HepG2 (cell line): ENCODE results near the gene VPS13C. TPM values are rescaled to one million over a fixed set of nuclear protein-coding genes. Genes with fewer than 3 reads are reported as not detected.

ENCODE experiments used
- ATAC-seq: fragments of 200-7000 bp; cut with Tn5 transposase; 3 replicates; pipeline ENCODE4 v1.9.1; 2020; ENCODE audit warnings: mild to moderate bottlenecking, moderate library complexity
- BruUV-seq: library from RNA; stranded (reverse); fragments of 400-500 nt; replicated peaks from 2 replicates; lab custom pipeline; 2021; lab: Mats Ljungman, UMichigan
- CTCF ChIA-PET: fragments of 300-600 bp; formaldehyde crosslinking; extraction: SDS; loops from one replicate; lab custom pipeline; 2021; ENCODE audit warnings: low total read pairs, inconsistent platforms, low intra/inter-chr PET ratio; lab: Yijun Ruan, JAX
- POLR2A ChIA-PET: fragments of 350-600 bp; sonication (Branson Sonifier 250); formaldehyde crosslinking; loops from one replicate; lab custom pipeline; 2020; ENCODE audit warnings: antibody characterized with exemption, inconsistent platforms; lab: Yijun Ruan, JAX
- DNase-seq: peaks from one replicate; pipeline ENCODE4 v3.0.0-alpha.2; 2015; ENCODE audit warnings: low spot score
- FAIRE-seq: peaks from 3 replicates; lab custom pipeline; 2011; peaks lifted over from hg19 to GRCh38; lab: Jason Lieb, UNC
- H2AFZ ChIP-seq: one replicate; pipeline ENCODE4 v1.6.1; 2011; ENCODE audit warnings: low read length, inconsistent platforms
- H3K27ac ChIP-seq: fragments of 300-600 bp; 3 replicates; pipeline ENCODE4 v1.8.0; 2011; ENCODE audit warnings: mixed run types, mild to moderate bottlenecking, mixed read lengths, low read length, inconsistent platforms; ENCODE audit not compliant: insufficient read depth; ENCODE audit errors: extremely low read length
- H3K27me3 ChIP-seq, 2 experiments: fragments of 200-600 bp in 1 of 2; 2 replicates in 1 of 2; 3 replicates in 1 of 2; pipeline versions ENCODE4 v1.6.0 to v1.8.0; 2011; ENCODE audit warnings: low read length in 2 of 2, mild to moderate bottlenecking in 2 of 2, moderate library complexity in 2 of 2, inconsistent platforms in 1 of 2; ENCODE audit not compliant: insufficient read depth in 2 of 2, control insufficient read depth in 1 of 2
- H3K36me3 ChIP-seq, 2 experiments: fragments of 200-600 bp in 1 of 2; replicated peaks in 1 of 2; 2 replicates in 1 of 2; 3 replicates in 1 of 2; pipeline versions ENCODE4 v1.5.1 to v1.8.0; 2011; ENCODE audit warnings: low read length in 2 of 2, inconsistent platforms in 1 of 2; ENCODE audit not compliant: insufficient read depth in 2 of 2, control insufficient read depth in 1 of 2
- H3K4me1 ChIP-seq: 2 replicates; pipeline ENCODE4 v1.5.1; 2012; ENCODE audit warnings: low read length, inconsistent platforms; ENCODE audit not compliant: insufficient read depth
- H3K4me2 ChIP-seq: 2 replicates; pipeline ENCODE4 v1.6.0; 2011; ENCODE audit warnings: low read depth, low read length, inconsistent platforms
- H3K4me3 ChIP-seq, 3 experiments: fragments of 200-600 bp in 1 of 3; sonication (generic), shearing (Covaris generic) in 1 of 3; replicated peaks in 1 of 3; 2 replicates each; pipeline ENCODE4 v1.5.1; 2011 to 2016; ENCODE audit warnings: low read length in 3 of 3, inconsistent platforms in 2 of 3, low read depth in 2 of 3, mild to moderate bottlenecking in 2 of 3, control low read depth in 1 of 3, mixed read lengths in 1 of 3; ENCODE audit not compliant: insufficient read depth in 1 of 3
- H3K79me2 ChIP-seq: one replicate; pipeline ENCODE4 v1.6.1; 2011; ENCODE audit warnings: low read length, inconsistent platforms; ENCODE audit not compliant: insufficient read depth
- H3K9ac ChIP-seq: 2 replicates; pipeline ENCODE4 v1.6.0; 2011; ENCODE audit warnings: mild to moderate bottlenecking, low read depth, low read length, inconsistent platforms; ENCODE audit not compliant: insufficient read depth
- H3K9me3 ChIP-seq: 2 replicates; pipeline ENCODE4 v1.5.1; 2012; ENCODE audit warnings: mild to moderate bottlenecking, low read length
- H4K20me1 ChIP-seq: 2 replicates; pipeline ENCODE4 v1.6.0; 2011; ENCODE audit warnings: inconsistent platforms, mild to moderate bottlenecking, low read length, moderate library complexity; ENCODE audit not compliant: insufficient read depth
- AHDC1 ChIP-seq: sonication (generic); formaldehyde crosslinking; IDR thresholded peaks from 2 replicates; pipeline ENCODE4 v1.5.1; 2020; ENCODE audit warnings: mild to moderate bottlenecking, missing genetic modification reagents, borderline replicate concordance
- DRAP1 ChIP-seq: IDR thresholded peaks from 2 replicates; pipeline ENCODE4 v1.6.1; 2016; ENCODE audit warnings: missing genetic modification reagents, missing compliant biosample characterization
- ELF3 ChIP-seq: IDR thresholded peaks from 2 replicates; pipeline ENCODE4 v1.6.1; 2016; ENCODE audit warnings: missing genetic modification reagents, missing compliant biosample characterization
- JUND ChIP-seq: sonication (generic); formaldehyde crosslinking; IDR thresholded peaks from 2 replicates; pipeline ENCODE4 v1.8.0; 2022; ENCODE audit warnings: mild to moderate bottlenecking, missing genetic modification reagents
- KMT2B ChIP-seq: IDR thresholded peaks from 2 replicates; pipeline ENCODE4 v1.6.1; 2016; ENCODE audit warnings: missing genetic modification reagents, missing compliant biosample characterization
- PHF8 ChIP-seq: sonication (generic); formaldehyde crosslinking; IDR thresholded peaks from 2 replicates; pipeline ENCODE4 v1.5.0; 2020; ENCODE audit warnings: missing genetic modification reagents
- RNF219 ChIP-seq: sonication (generic); formaldehyde crosslinking; IDR thresholded peaks from 2 replicates; pipeline ENCODE4 v1.5.0; 2020; ENCODE audit warnings: mild to moderate bottlenecking, missing genetic modification reagents
- ZKSCAN5 ChIP-seq: sonication (generic); formaldehyde crosslinking; IDR thresholded peaks from 2 replicates; pipeline ENCODE4 v1.5.1; 2020; ENCODE audit warnings: mild to moderate bottlenecking, missing genetic modification reagents
- ZNF260 ChIP-seq: sonication (generic); formaldehyde crosslinking; IDR thresholded peaks from 2 replicates; pipeline ENCODE4 v1.4.0; 2020; ENCODE audit warnings: missing genetic modification reagents, low read depth, mild to moderate bottlenecking, borderline replicate concordance
- ZNF263 ChIP-seq: sonication (generic); formaldehyde crosslinking; IDR thresholded peaks from 2 replicates; pipeline ENCODE4 v1.4.0; 2020; ENCODE audit warnings: missing genetic modification reagents
- WGBS: methylation state at CpG from one replicate; pipeline ENCODE4 v1.1.6; 2017; ENCODE audit warnings: low lambda C conversion rate; 5-methylcytosine and 5-hydroxymethylcytosine counted together
- in situ Hi-C: cut with HindIII; loops from 2 replicates; pipeline ENCODE4 v1.10.0; 2017; ENCODE audit warnings: low pct_unique_long_range_greater_than_20kb; ENCODE audit not compliant: extremely low pct_ligation_motif_present
- intact Hi-C: fragments of 100-400 bp; cut with micrococcal nuclease; formaldehyde crosslinking; loops from one replicate; pipeline ENCODE4 v1.10.0; 2022; ENCODE audit not compliant: unreplicated experiment
- polyA plus RNA-seq, 8 experiments: library from polyadenylated mRNA; depleted of rRNA in 3 of 8; stranded (reverse) in 7 of 8; unstranded in 1 of 8; fragments of >200 nt; fragmentation: Illumina TruSeq in 4 of 8; extraction: Trizol in 4 of 8; gene quantifications; 2 replicates each; pipeline versions ENCODE4 v1.2.1 to v1.2.3, GENCODE V29; 2011 to 2016; ENCODE audit warnings: low read depth in 4 of 8, missing spikeins in 1 of 8, mixed read lengths in 1 of 8; ENCODE audit not compliant: insufficient read depth in 1 of 8
- total RNA-seq, 5 experiments: library from RNA; depleted of rRNA; stranded (reverse); fragments of >200 nt; fragmentation: Illumina TruSeq; extraction: Trizol; gene quantifications; 2 replicates each; pipeline ENCODE4 v1.2.3, GENCODE V29; 2016; ENCODE audit warnings: low read depth in 1 of 5

VPS13C gene
- total and polyA plus RNA-seq, 2 of the 13 experiments (the other 11 are each of a cell fraction or from before 2014, with no cell fraction given) = 10.9 to 26.8 TPM

GRCh38 chr15:62063825-62064635 is 3.8 kb upstream of the VPS13C start:
- CTCF ChIA-PET = no interaction called here
- Histone ChIP-seq H3K36me3 (no peaks in the 10 kb centered on the region), H3K4me3 (no peak overlapping the region), H3K9me3 (no peaks in the 10 kb centered on the region), H3K4me2 (no peak overlapping the region)
- ATAC-seq (no peak), FAIRE-seq (no peak)
- TF ChIP-seq ZKSCAN5 (CRISPR knock-in tag) = no peak
- no peak for TF ChIP-seq ZNF260 (CRISPR knock-in tag)
- TF ChIP-seq DRAP1 (CRISPR knock-in tag) = no peak
- no peak for TF ChIP-seq RNF219 (CRISPR knock-in tag)
- TF ChIP-seq ELF3 = no peak
- TF ChIP-seq ZNF263 (CRISPR knock-in tag) = no peak
- TF ChIP-seq JUND (CRISPR knock-in tag) = no peak
- TF ChIP-seq AHDC1 (CRISPR knock-in tag) = no peak
- TF ChIP-seq PHF8 = no peak
- TF ChIP-seq KMT2B (CRISPR knock-in tag) = no peak
- TF ChIP-seq, all 625 proteins: peak for 0
- in situ Hi-C loops = no loop called here
- BruUV-seq = no TSS peak
- 9% methylated on average over 6 of the region's 6 CpGs for WGBS
- H3K79me2 ChIP-seq = peaks cover 8% of the 10 kb centered on the region
- no peak overlapping the region for H3K27ac ChIP-seq
- H4K20me1 ChIP-seq = no peaks in the 10 kb centered on the region; the same call in 1 of the 2 replicates
- H3K4me1 ChIP-seq = peaks cover 37% of the 10 kb centered on the region
- intact Hi-C loops = no loop called here
- H3K27me3 ChIP-seq = peaks cover 0 to 3% of the 10 kb centered on the region in 2 experiments; a peak in 1 of 5 replicates
- H2AFZ ChIP-seq = no peak overlapping the region
- DNase-seq = no peak
- POLR2A ChIA-PET = no interaction called here
- no peak overlapping the region for H3K9ac ChIP-seq
